Neural crest cell (in vitro differentiated cells): ENCODE data around the gene FER. TPM values are rescaled to one million over a fixed set of nuclear protein-coding genes. Genes with fewer than 3 reads are reported as not detected.

ENCODE experiments used
- DNase-seq: peaks from one replicate; pipeline ENCODE4 v3.0.0; 2021; ENCODE audit warnings: low read depth, mixed read lengths, low spot score
- H3K27ac Mint-ChIP-seq: one replicate; pipeline ENCODE4 v1.8.0; 2021; ENCODE audit warnings: mild to moderate bottlenecking, mixed read lengths; ENCODE audit not compliant: unreplicated experiment
- H3K27me3 Mint-ChIP-seq: 2 replicates; pipeline ENCODE4 v1.8.0; 2021; ENCODE audit warnings: low read depth, mild to moderate bottlenecking, mixed read lengths
- H3K36me3 Mint-ChIP-seq: 2 replicates; pipeline ENCODE4 v1.8.0; 2021; ENCODE audit warnings: low read depth, mild to moderate bottlenecking, mixed read lengths
- H3K4me1 Mint-ChIP-seq: 2 replicates; pipeline ENCODE4 v1.8.0; 2021; ENCODE audit warnings: mixed read lengths
- H3K4me3 Mint-ChIP-seq: one replicate; pipeline ENCODE4 v1.8.0; 2021; ENCODE audit warnings: mild to moderate bottlenecking, mixed read lengths
- H3K9me3 Mint-ChIP-seq: 2 replicates; pipeline ENCODE4 v1.8.0; 2021; ENCODE audit warnings: mixed read lengths
- CTCF ChIP-seq: fragments of 200-600 bp; sonication (generic); conservative IDR thresholded peaks from 2 replicates; pipeline ENCODE4 v1.5.0; 2021; ENCODE audit warnings: antibody characterized with exemption, mild to moderate bottlenecking
- total RNA-seq: library from RNA; stranded (reverse); gene quantifications from 2 replicates; pipeline ENCODE4 v1.2.1, GENCODE V29; 2021

The FER gene
- total RNA-seq, 1 donor from 2014 or later: 25.4 TPM

GRCh38 chr5:108801776-108802175 lies 54.1 kb downstream of the FER start:
- peaks cover 27% of the 10 kb centered on the region for H3K9me3 Mint-ChIP-seq
- no peaks in the 10 kb centered on the region for H3K27me3 Mint-ChIP-seq
- TF ChIP-seq CTCF: no peak
- no peak overlapping the region for H3K4me3 Mint-ChIP-seq
- H3K36me3 Mint-ChIP-seq: peaks cover 49% of the 10 kb centered on the region
- H3K4me1 Mint-ChIP-seq: peaks cover 14% of the 10 kb centered on the region
- H3K27ac Mint-ChIP-seq: peak overlapping the region; percentile 2
- no peak for DNase-seq

GRCh38 chr5:108810717-108811116 lies 63.0 kb downstream of the FER start:
- DNase-seq: no peak
- TF ChIP-seq CTCF: no peak
- Mint-ChIP-seq H3K4me3 (no peak overlapping the region), H3K4me1 (peaks cover 9% of the 10 kb centered on the region), H3K9me3 (peaks cover 18% of the 10 kb centered on the region), H3K27me3 (no peaks in the 10 kb centered on the region), H3K36me3 (peaks cover 24% of the 10 kb centered on the region), H3K27ac (no peak overlapping the region)

GRCh38 chr5:108813673-108814072 lies 66.0 kb downstream of the FER start:
- DNase-seq: no peak
- no peak for TF ChIP-seq CTCF
- peaks cover 4% of the 10 kb centered on the region for H3K9me3 Mint-ChIP-seq
- no peak overlapping the region for H3K27ac Mint-ChIP-seq
- H3K27me3 Mint-ChIP-seq: no peaks in the 10 kb centered on the region
- no peak overlapping the region for H3K4me3 Mint-ChIP-seq
- H3K4me1 Mint-ChIP-seq: peaks cover 9% of the 10 kb centered on the region
- H3K36me3 Mint-ChIP-seq: peaks cover 5% of the 10 kb centered on the region

- Mint-ChIP-seq H3K27me3 (no peaks in the 10 kb centered on the region), H3K36me3 (peaks cover 2% of the 10 kb centered on the region), H3K4me1 (peaks cover 9% of the 10 kb centered on the region), H3K9me3 (peaks cover 4% of the 10 kb centered on the region), H3K27ac (no peak overlapping the region), H3K4me3 (no peak overlapping the region)
- no peak for DNase-seq
- no peak for TF ChIP-seq CTCF
These were observed 66.9 kb downstream of the FER start for GRCh38 chr5:108814551-108814950.

- no peak for TF ChIP-seq CTCF
- H3K27ac Mint-ChIP-seq: no peak overlapping the region
These were observed 71.0 kb downstream of the FER start for GRCh38 chr5:108818613-108819272.

More at GRCh38 chr5:108818613-108819272, 71.0 kb downstream of the FER start:
- peaks cover 3% of the 10 kb centered on the region for H3K36me3 Mint-ChIP-seq
- no peak for DNase-seq
- H3K9me3 Mint-ChIP-seq: peaks cover 3% of the 10 kb centered on the region
- H3K27me3 Mint-ChIP-seq: no peaks in the 10 kb centered on the region
- no peak overlapping the region for H3K4me3 Mint-ChIP-seq
- peaks cover under 1% of the 10 kb centered on the region for H3K4me1 Mint-ChIP-seq
